Measurements from ENCODE around the gene PLXND1. TPM values are rescaled to one million over a fixed set of nuclear protein-coding genes. Genes with fewer than 3 reads are reported as not detected.

The PLXND1 gene
- total RNA-seq, 1 experiment from 2014 or later = 22.0 TPM

- DNase-seq = no peak
- no peak for TF ChIP-seq CTCF (IDR thresholded peaks at IDR 0.05; ENCODE audit: unreplicated experiment)
- intact Hi-C loops (cut with micrococcal nuclease; ENCODE audit: unreplicated experiment) = loop anchor here (10.0 kb wide), 1 partner anchor 485 kb away; no protein-coding TSS in a partner anchor
- Mint-ChIP-seq H3K4me1 (ENCODE audit: low read depth, unreplicated experiment) (peaks cover 21% of the 10 kb centered on the region), H3K27me3 (ENCODE audit: unreplicated experiment) (peaks cover 13% of the 10 kb centered on the region), H3K36me3 (ENCODE audit: insufficient read depth, unreplicated experiment) (no peaks in the 10 kb centered on the region), H3K9me3 (ENCODE audit: low read depth, unreplicated experiment) (no peaks in the 10 kb centered on the region), H3K27ac (ENCODE audit: unreplicated experiment) (no peak overlapping the region), H3K4me3 (ENCODE audit: low read depth, unreplicated experiment) (no peak overlapping the region)
- no TSS peak for BruUV-seq (replicated peaks)
- CTCF ChIA-PET = no interaction called here
Observed at GRCh38 chr3:129619726-129620162, 13.3 kb upstream of the PLXND1 start.

- H3K27me3 Mint-ChIP-seq (ENCODE audit: unreplicated experiment) = peaks cover 13% of the 10 kb centered on the region
- intact Hi-C loops (cut with micrococcal nuclease; ENCODE audit: unreplicated experiment) = no loop called here
- DNase-seq = no peak
- no peaks in the 10 kb centered on the region for H3K36me3 Mint-ChIP-seq (ENCODE audit: insufficient read depth, unreplicated experiment)
- no peak overlapping the region for H3K4me3 Mint-ChIP-seq (ENCODE audit: low read depth, unreplicated experiment)
- TF ChIP-seq CTCF (IDR thresholded peaks at IDR 0.05; ENCODE audit: unreplicated experiment) = no peak
- peaks cover 14% of the 10 kb centered on the region for H3K4me1 Mint-ChIP-seq (ENCODE audit: low read depth, unreplicated experiment)
- no TSS peak for BruUV-seq (replicated peaks)
- CTCF ChIA-PET = no interaction called here
- no peaks in the 10 kb centered on the region for H3K9me3 Mint-ChIP-seq (ENCODE audit: low read depth, unreplicated experiment)
- H3K27ac Mint-ChIP-seq (ENCODE audit: unreplicated experiment) = no peak overlapping the region
Observed at GRCh38 chr3:129618901-129619671, 12.6 kb upstream of the PLXND1 start.

GRCh38 chr3:129618186-129618820 lies 11.8 kb upstream of the PLXND1 start:
- no TSS peak for BruUV-seq (replicated peaks)
- CTCF ChIA-PET = no interaction called here
- H3K4me3 Mint-ChIP-seq (ENCODE audit: low read depth, unreplicated experiment) = no peak overlapping the region
- no peak for TF ChIP-seq CTCF (IDR thresholded peaks at IDR 0.05; ENCODE audit: unreplicated experiment)
- H3K27ac Mint-ChIP-seq (ENCODE audit: unreplicated experiment) = no peak overlapping the region
- no peaks in the 10 kb centered on the region for H3K9me3 Mint-ChIP-seq (ENCODE audit: low read depth, unreplicated experiment)
- intact Hi-C loops (cut with micrococcal nuclease; ENCODE audit: unreplicated experiment) = no loop called here
- peaks cover 15% of the 10 kb centered on the region for H3K4me1 Mint-ChIP-seq (ENCODE audit: low read depth, unreplicated experiment)
- DNase-seq = no peak
- no peaks in the 10 kb centered on the region for H3K36me3 Mint-ChIP-seq (ENCODE audit: insufficient read depth, unreplicated experiment)
- peaks cover 13% of the 10 kb centered on the region for H3K27me3 Mint-ChIP-seq (ENCODE audit: unreplicated experiment)

GRCh38 chr3:129617381-129618185 lies 11.1 kb upstream of the PLXND1 start:
- Mint-ChIP-seq H3K4me3 (ENCODE audit: low read depth, unreplicated experiment) (no peak overlapping the region), H3K9me3 (ENCODE audit: low read depth, unreplicated experiment) (no peaks in the 10 kb centered on the region), H3K36me3 (ENCODE audit: insufficient read depth, unreplicated experiment) (no peaks in the 10 kb centered on the region), H3K27me3 (ENCODE audit: unreplicated experiment) (peaks cover 13% of the 10 kb centered on the region), H3K4me1 (ENCODE audit: low read depth, unreplicated experiment) (peaks cover 22% of the 10 kb centered on the region), H3K27ac (ENCODE audit: unreplicated experiment) (no peak overlapping the region)
- intact Hi-C loops (cut with micrococcal nuclease; ENCODE audit: unreplicated experiment) = no loop called here
- CTCF ChIA-PET = no interaction called here
- no peak for TF ChIP-seq CTCF (IDR thresholded peaks at IDR 0.05; ENCODE audit: unreplicated experiment)
- BruUV-seq (replicated peaks) = no TSS peak
- DNase-seq = no peak

Measured in Calu3 (cell line).